ENCODE data around the gene PPP1R2C. TPM values are rescaled to one million over a fixed set of nuclear protein-coding genes. Genes with fewer than 3 reads are reported as not detected.

The PPP1R2C gene
- total and polyA plus RNA-seq, 2 experiments from 2014 or later, result not detected

- no peak for TF ChIP-seq STAT1 (IDR thresholded peaks at IDR 0.05; ENCODE audit: unreplicated experiment)
- no peak for TF ChIP-seq CREB1 (CRISPR knock-in tag; IDR thresholded peaks at IDR 0.05; ENCODE audit: low read depth)
- TF ChIP-seq ZNF114 (CRISPR knock-in tag; IDR thresholded peaks at IDR 0.05), result no peak
- no peak for TF ChIP-seq ZNF331 (CRISPR knock-in tag; IDR thresholded peaks at IDR 0.05; ENCODE audit: low read depth)
Observed at GRCh38 chrX:42770566-42770965, 7.4 kb downstream of the PPP1R2C start (continued).

DNA sequence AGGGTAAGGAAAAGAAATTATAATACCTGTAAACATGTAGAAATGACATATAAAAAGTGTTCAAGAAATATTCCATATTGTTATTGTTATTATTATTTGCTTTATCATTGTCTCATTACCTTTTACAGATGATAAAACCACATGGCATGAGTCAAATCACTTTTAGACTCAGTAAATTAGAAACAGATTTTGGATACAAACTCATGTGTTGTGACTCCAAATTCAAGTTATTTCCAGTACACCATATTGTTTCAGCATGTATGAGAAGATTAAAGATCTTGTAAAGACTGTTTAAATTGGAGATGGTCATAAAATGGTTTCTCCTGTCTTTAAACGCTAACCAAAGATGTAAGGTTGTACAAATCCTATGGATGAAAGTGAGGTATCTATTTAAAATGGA lies 18.1 kb downstream of the PPP1R2C start:
- Histone ChIP-seq H3K27me3 (ENCODE audit: insufficient read depth) (no peaks in the 10 kb centered on the region), H4K20me1 (replicated peaks; ENCODE audit: insufficient read depth) (no peaks in the 10 kb centered on the region), H3F3A (replicated peaks; ENCODE audit: low read depth) (no peaks in the 10 kb centered on the region), H3K4me2 (no peak overlapping the region), H3K79me2 (replicated peaks; ENCODE audit: insufficient read depth) (no peaks in the 10 kb centered on the region), H3K36me3 (ENCODE audit: insufficient read depth) (no peaks in the 10 kb centered on the region), H3K27ac (ENCODE audit: low read depth) (no peak overlapping the region), H3K4me3 (no peak overlapping the region), H3K9me2 (ENCODE audit: insufficient read depth) (no peaks in the 10 kb centered on the region), H2AFZ (no peak overlapping the region), H3K4me1 (ENCODE audit: insufficient read depth) (no peaks in the 10 kb centered on the region)
- ATAC-seq (no peak), DNase-seq (ENCODE audit: low spot score) (no peak)
- Mint-ChIP-seq H3K36me3 (ENCODE audit: low read depth) (peaks cover 33% of the 10 kb centered on the region), H3K27ac (no peak overlapping the region), H3K4me3 (no peak overlapping the region), H3K9me3 (peaks cover 31% of the 10 kb centered on the region), H3K4me1 (no peaks in the 10 kb centered on the region), H3K27me3 (ENCODE audit: insufficient read depth, low read depth, poor library complexity) (no peaks in the 10 kb centered on the region)
- TF ChIP-seq CTCF (conservative IDR thresholded peaks at IDR 0.05; ENCODE audit: low read depth in 2 of 2) (no peak), NANOG (IDR thresholded peaks at IDR 0.05; ENCODE audit: borderline replicate concordance) (no peak), POLR2AphosphoS5 (IDR thresholded peaks at IDR 0.05; ENCODE audit: low read depth) (no peak), EZH2phosphoT487 (IDR thresholded peaks at IDR 0.05; ENCODE audit: unreplicated experiment) (no peak), EZH2 (IDR thresholded peaks at IDR 0.05; ENCODE audit: low read depth, unreplicated experiment) (no peak), JUNB (IDR thresholded peaks at IDR 0.05; ENCODE audit: unreplicated experiment) (no peak), ZNF331 (CRISPR knock-in tag; IDR thresholded peaks at IDR 0.05; ENCODE audit: low read depth) (no peak), CREB1 (CRISPR knock-in tag; IDR thresholded peaks at IDR 0.05; ENCODE audit: low read depth) (no peak), ZNF114 (CRISPR knock-in tag; IDR thresholded peaks at IDR 0.05) (no peak), STAT1 (IDR thresholded peaks at IDR 0.05; ENCODE audit: unreplicated experiment) (no peak)
- TF ChIP-seq, protein P1, sequence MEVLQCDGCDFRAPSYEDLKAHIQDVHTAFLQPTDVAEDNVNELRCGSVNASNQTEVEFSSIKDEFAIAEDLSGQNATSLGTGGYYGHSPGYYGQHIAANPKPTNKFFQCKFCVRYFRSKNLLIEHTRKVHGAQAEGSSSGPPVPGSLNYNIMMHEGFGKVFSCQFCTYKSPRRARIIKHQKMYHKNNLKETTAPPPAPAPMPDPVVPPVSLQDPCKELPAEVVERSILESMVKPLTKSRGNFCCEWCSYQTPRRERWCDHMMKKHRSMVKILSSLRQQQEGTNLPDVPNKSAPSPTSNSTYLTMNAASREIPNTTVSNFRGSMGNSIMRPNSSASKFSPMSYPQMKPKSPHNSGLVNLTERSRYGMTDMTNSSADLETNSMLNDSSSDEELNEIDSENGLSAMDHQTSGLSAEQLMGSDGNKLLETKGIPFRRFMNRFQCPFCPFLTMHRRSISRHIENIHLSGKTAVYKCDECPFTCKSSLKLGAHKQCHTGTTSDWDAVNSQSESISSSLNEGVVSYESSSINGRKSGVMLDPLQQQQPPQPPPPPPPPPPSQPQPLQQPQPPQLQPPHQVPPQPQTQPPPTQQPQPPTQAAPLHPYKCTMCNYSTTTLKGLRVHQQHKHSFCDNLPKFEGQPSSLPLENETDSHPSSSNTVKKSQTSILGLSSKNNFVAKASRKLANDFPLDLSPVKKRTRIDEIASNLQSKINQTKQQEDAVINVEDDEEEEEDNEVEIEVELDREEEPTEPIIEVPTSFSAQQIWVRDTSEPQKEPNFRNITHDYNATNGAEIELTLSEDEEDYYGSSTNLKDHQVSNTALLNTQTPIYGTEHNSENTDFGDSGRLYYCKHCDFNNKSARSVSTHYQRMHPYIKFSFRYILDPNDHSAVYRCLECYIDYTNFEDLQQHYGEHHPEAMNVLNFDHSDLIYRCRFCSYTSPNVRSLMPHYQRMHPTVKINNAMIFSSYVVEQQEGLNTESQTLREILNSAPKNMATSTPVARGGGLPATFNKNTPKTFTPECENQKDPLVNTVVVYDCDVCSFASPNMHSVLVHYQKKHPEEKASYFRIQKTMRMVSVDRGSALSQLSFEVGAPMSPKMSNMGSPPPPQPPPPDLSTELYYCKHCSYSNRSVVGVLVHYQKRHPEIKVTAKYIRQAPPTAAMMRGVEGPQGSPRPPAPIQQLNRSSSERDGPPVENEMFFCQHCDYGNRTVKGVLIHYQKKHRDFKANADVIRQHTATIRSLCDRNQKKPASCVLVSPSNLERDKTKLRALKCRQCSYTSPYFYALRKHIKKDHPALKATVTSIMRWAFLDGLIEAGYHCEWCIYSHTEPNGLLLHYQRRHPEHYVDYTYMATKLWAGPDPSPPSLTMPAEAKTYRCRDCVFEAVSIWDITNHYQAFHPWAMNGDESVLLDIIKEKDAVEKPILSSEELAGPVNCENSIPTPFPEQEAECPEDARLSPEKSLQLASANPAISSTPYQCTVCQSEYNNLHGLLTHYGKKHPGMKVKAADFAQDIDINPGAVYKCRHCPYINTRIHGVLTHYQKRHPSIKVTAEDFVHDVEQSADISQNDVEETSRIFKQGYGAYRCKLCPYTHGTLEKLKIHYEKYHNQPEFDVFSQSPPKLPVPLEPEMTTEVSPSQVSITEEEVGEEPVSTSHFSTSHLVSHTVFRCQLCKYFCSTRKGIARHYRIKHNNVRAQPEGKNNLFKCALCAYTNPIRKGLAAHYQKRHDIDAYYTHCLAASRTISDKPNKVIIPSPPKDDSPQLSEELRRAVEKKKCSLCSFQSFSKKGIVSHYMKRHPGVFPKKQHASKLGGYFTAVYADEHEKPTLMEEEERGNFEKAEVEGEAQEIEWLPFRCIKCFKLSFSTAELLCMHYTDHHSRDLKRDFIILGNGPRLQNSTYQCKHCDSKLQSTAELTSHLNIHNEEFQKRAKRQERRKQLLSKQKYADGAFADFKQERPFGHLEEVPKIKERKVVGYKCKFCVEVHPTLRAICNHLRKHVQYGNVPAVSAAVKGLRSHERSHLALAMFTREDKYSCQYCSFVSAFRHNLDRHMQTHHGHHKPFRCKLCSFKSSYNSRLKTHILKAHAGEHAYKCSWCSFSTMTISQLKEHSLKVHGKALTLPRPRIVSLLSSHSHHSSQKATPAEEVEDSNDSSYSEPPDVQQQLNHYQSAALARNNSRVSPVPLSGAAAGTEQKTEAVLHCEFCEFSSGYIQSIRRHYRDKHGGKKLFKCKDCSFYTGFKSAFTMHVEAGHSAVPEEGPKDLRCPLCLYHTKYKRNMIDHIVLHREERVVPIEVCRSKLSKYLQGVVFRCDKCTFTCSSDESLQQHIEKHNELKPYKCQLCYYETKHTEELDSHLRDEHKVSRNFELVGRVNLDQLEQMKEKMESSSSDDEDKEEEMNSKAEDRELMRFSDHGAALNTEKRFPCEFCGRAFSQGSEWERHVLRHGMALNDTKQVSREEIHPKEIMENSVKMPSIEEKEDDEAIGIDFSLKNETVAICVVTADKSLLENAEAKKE (CRISPR knock-in tag; IDR thresholded peaks at IDR 0.05), result no peak
- TF ChIP-seq, protein P2, sequence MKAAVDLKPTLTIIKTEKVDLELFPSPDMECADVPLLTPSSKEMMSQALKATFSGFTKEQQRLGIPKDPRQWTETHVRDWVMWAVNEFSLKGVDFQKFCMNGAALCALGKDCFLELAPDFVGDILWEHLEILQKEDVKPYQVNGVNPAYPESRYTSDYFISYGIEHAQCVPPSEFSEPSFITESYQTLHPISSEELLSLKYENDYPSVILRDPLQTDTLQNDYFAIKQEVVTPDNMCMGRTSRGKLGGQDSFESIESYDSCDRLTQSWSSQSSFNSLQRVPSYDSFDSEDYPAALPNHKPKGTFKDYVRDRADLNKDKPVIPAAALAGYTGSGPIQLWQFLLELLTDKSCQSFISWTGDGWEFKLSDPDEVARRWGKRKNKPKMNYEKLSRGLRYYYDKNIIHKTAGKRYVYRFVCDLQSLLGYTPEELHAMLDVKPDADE (IDR thresholded peaks at IDR 0.05), result no peak
- TF ChIP-seq, protein P3, sequence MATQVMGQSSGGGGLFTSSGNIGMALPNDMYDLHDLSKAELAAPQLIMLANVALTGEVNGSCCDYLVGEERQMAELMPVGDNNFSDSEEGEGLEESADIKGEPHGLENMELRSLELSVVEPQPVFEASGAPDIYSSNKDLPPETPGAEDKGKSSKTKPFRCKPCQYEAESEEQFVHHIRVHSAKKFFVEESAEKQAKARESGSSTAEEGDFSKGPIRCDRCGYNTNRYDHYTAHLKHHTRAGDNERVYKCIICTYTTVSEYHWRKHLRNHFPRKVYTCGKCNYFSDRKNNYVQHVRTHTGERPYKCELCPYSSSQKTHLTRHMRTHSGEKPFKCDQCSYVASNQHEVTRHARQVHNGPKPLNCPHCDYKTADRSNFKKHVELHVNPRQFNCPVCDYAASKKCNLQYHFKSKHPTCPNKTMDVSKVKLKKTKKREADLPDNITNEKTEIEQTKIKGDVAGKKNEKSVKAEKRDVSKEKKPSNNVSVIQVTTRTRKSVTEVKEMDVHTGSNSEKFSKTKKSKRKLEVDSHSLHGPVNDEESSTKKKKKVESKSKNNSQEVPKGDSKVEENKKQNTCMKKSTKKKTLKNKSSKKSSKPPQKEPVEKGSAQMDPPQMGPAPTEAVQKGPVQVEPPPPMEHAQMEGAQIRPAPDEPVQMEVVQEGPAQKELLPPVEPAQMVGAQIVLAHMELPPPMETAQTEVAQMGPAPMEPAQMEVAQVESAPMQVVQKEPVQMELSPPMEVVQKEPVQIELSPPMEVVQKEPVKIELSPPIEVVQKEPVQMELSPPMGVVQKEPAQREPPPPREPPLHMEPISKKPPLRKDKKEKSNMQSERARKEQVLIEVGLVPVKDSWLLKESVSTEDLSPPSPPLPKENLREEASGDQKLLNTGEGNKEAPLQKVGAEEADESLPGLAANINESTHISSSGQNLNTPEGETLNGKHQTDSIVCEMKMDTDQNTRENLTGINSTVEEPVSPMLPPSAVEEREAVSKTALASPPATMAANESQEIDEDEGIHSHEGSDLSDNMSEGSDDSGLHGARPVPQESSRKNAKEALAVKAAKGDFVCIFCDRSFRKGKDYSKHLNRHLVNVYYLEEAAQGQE (IDR thresholded peaks at IDR 0.05; ENCODE audit: unreplicated experiment), result no peak
